Right cardiac atrium (tissue), 5 donors: Measurements from ENCODE around the gene HDGF. TPM values are rescaled to one million over a fixed set of nuclear protein-coding genes. Genes with fewer than 3 reads are reported as not detected.

Source experiments
- ATAC-seq, 2 donors: fragments of 200-7000 bp; cut with Tn5 transposase; one replicate each; pipeline versions ENCODE4 v1.8.0 to v1.9.1; 2020; ENCODE audit warnings: moderate library complexity in 2 of 2, mild to moderate bottlenecking in 1 of 2
- DNase-seq, 3 donors: peaks; one replicate each; pipeline ENCODE4 v3.0.0-alpha.2; 2020
- H3K27ac ChIP-seq: one replicate; pipeline ENCODE4 v1.5.1; 2013; ENCODE audit warnings: mild to moderate bottlenecking, low read length, control low read depth, moderate library complexity
- H3K27me3 ChIP-seq: one replicate; pipeline ENCODE4 v1.6.1; 2013; ENCODE audit not compliant: control insufficient read depth, insufficient read depth
- H3K4me1 ChIP-seq: one replicate; pipeline ENCODE4 v1.6.1; 2013; ENCODE audit warnings: low read length; ENCODE audit not compliant: control insufficient read depth, insufficient read depth
- H3K4me3 ChIP-seq: one replicate; pipeline ENCODE4 v1.5.1; 2013; ENCODE audit warnings: low read length, control low read depth
- H3K9me3 ChIP-seq: one replicate; pipeline ENCODE4 v1.6.1; 2013; ENCODE audit warnings: low read length; ENCODE audit not compliant: control insufficient read depth
- WGBS: extraction: QIAGEN DNeasy Blood & Tissue Kit; methylation state at CpG from one replicate; pipeline ENCODE4 v1.1.7; 2013; 5-methylcytosine and 5-hydroxymethylcytosine counted together
- intact Hi-C, 4 donors: fragments of 100-400 bp; cut with DNase I; formaldehyde crosslinking; loops; one replicate each; pipeline versions ENCODE4 v1.11.0 to v1.14.0; 2022 to 2023
- polyA plus RNA-seq: library from polyadenylated mRNA; stranded (reverse); fragments of 200-250 nt; gene quantifications from one replicate; pipeline ENCODE4 v1.2.3, GENCODE V29; 2013
- total RNA-seq, 4 donors: library from RNA; stranded (reverse); fragmentation: NEBNext Ultra II Directional; extraction: Animal tissue kit (Norgen Biotek cat#: 25700); gene quantifications; one replicate each; pipeline ENCODE4 v1.2.1, GENCODE V29; 2021
- donor health status: healthy with polysubstance abuse.
- donor health status: DM: no; HTN: yes; CAD: no.
- donor health status: DM: no; HTN: no; CAD: no.
- donor health status: DM: no; HTN: yes; CAD: no; lungs with severe emphysema.
- donor health status: DM: yes; HTN: yes; CAD: no.

Gene HDGF
- total and polyA plus RNA-seq, 5 donors: 124 to 171 (median 153) TPM

DNA sequence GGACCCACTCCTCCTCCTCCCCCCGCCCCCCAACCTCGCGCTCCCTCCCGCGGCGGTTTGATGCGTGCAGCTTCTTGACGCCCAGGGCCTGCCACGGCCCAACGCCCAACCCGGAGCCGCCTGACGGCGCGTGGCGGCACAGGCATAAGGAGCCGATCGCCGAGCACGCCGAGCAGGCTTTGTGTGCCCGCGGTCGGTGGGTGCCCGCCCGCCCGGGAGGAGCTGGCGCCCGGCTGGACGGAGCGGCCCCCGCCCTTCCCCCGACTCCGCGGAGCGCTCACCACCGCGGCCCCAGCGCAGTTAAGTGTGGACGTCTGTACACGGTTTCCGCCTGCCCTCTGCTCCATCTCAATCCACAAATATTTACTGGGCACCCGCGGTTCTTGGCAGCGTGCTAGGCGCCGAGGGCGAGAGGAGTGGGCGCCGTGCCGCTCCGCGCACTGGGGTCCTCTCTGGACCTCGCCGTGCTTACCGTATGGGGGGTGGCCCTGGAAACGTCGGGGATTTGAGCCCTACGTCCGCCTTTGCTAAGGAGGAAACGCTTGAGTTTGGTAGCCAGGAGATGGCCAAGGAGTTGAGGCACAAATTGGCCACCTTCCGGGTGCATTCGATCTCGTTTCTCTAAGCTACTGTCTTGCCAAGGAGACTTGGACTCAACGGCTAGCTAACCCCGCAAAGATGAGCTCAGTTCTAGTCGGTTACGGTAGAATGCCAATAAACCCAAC lies 444 bp upstream of the HDGF start:
- Histone ChIP-seq H3K4me3 (peak overlapping the region; percentile 89), H3K27me3 (no peaks in the 10 kb centered on the region), H3K27ac (peak overlapping the region; percentile 92), H3K9me3 (no peaks in the 10 kb centered on the region), H3K4me1 (peaks cover 22% of the 10 kb centered on the region)
- DNase-seq: peak; percentile 98 to 99 (median 99)
- peak; percentile 84 to 85 for ATAC-seq
- intact Hi-C loops: no loop called here
- WGBS: under 1% methylated on average over 68 of the region's 68 CpGs

DNA sequence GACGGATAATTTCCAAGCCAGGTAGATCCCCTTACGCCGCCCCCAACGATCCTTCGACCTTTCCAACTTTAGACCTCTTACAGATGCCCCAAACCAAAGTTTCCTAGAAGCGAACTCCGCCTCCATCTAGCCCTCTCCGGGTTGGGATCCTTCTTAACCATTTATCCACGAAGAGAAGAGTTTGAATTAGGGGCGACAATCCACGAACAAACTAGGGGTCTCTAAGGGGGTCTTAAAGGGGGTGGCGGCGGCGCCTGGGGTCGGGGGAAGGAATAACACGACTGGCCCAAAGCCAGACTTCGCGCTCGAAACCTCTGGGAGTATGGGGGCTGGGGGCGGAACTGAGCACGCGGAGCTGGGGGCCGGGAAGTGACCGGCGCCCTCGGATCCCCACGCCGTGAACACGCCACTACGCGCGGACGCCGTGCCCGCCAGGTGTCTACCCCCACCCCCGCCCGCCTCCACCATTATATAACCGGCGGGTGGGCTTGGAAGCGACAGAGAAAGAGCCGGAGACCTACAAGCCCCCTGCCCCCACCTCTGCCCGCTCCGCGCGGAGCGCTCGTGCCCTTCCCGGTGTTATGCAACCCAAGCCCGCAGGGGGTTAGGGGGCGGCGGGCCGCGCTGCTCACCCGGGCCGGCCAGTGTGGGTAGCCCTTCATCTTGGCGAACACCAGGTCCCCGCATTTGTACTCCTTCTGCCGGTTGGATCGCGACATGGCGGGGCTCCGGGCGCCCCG lies 594 bp downstream of the HDGF start:
- under 1% methylated on average over 64 of the region's 64 CpGs for WGBS
- Histone ChIP-seq H3K9me3 (no peaks in the 10 kb centered on the region), H3K4me3 (peak overlapping the region; percentile 89), H3K27me3 (no peaks in the 10 kb centered on the region), H3K27ac (peak overlapping the region; percentile 100), H3K4me1 (peaks cover 26% of the 10 kb centered on the region)
- intact Hi-C loops: no loop called here
- DNase-seq: peak; percentile 66 to 88 (median 88)
- peak in 1 of 2 donors; percentile 5 for ATAC-seq

DNA sequence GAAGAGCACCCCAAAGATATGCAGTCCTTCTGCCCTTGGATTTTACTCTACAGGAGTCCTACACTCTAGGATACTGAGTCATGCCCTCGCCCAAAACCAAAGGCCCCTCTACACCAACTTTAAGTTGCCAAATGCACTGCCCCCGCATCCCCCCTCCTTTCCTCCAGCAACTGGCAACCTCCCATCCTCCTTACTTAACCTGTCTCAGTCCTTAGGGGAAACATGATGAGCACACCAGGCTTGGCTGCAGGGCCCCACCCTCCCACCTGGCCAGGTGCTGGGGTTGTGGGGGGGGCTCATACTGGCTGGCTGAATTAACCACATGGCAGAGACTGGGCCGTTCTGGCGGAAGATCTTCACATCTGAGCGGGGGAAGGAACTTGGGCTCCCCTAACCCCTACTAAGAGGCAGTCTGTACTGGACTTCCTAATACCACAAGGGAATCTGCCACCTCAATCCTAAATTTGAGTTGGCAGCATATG lies 1.2 kb downstream of the HDGF start:
- WGBS: 3% methylated on average over 5 of the region's 5 CpGs
- no peaks in the 10 kb centered on the region for H3K27me3 ChIP-seq
- DNase-seq: peak in 1 of 3 donors; percentile 30
- peak overlapping the region; percentile 100 for H3K27ac ChIP-seq
- intact Hi-C loops: no loop called here
- H3K9me3 ChIP-seq: no peaks in the 10 kb centered on the region
- peaks cover 26% of the 10 kb centered on the region for H3K4me1 ChIP-seq
- ATAC-seq: no peak
- H3K4me3 ChIP-seq: peak overlapping the region; percentile 89

DNA sequence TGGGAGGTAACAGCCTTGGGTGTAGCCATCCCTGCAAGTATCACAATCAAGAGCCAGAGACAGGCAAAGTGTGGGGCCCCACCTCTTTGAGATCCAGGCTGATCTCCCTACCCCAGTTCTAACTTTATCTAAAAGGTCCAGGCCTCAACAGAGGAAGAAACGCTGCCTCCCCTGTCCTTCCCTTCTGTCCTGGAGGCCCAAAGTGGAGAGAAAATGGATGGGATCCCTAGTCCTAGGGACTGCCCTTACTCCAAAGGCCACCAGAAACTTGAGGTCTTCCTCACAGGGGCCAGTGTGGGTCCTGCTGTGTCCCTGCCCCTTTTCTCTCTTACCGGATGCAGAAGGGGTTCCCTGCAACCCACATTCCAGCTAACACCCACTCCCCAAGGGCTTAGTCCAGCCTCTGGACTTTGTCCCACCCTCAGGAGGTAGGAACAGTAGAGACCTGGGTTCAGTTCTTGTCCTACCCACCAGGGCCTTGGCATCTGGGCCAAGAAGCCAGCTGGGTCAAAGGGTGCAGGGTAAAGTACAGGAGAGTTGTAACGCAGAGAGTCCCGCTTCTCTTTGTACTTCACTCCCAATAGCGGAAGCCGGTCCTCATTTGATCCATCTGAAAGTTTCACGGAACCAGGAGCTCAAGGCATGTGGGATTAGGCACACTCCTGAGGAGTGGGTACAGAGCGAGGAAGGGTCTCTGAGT lies 1.9 kb downstream of the HDGF start:
- no peak for ATAC-seq
- Histone ChIP-seq H3K9me3 (no peaks in the 10 kb centered on the region), H3K27me3 (no peaks in the 10 kb centered on the region), H3K27ac (peak overlapping the region; percentile 100), H3K4me1 (peaks cover 26% of the 10 kb centered on the region), H3K4me3 (peak overlapping the region; percentile 89)
- peak in 1 of 3 donors; percentile 57 for DNase-seq
- WGBS: 29% methylated on average over 8 of the region's 8 CpGs
- intact Hi-C loops: no loop called here

DNA sequence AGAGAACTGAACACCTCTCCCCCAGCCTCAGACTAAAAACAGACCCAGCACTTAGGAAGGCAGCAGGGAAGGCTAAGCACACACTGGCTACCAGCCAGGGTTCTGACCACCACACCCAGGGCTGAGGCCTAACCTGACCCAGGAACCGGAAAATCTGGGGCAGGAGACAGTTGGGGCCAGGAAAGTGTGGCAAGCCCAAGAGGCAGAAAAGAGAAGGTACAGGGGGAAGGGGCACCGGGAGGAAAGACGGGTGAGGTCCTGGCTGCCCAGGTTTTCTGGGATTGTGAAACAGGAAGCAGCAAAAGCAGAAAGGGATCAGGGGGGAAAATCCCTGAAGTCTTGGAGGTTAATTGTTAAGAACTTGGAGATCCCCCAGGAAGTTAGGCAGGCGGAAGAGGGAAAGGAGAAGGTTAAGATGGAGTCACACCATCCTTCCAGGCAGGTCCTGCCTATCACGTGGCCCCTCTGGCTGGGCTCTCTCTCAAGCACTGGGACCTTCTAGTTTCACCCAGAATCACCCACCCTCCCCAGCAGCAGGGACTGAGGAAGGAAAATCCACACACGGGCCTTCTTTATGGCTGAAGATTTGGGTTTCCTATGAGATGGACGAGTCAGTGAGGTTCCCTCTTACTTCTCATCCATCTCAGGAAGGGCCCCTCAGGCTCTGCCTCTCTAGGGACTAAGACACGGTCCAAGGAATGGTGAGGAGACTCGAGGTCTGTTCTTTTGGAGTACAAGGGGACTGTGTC lies 2.6 kb downstream of the HDGF start:
- WGBS: 4% methylated on average over 9 of the region's 9 CpGs
- intact Hi-C loops: no loop called here
- peak; percentile 6 to 38 for ATAC-seq
- Histone ChIP-seq H3K27me3 (no peaks in the 10 kb centered on the region), H3K4me1 (peaks cover 26% of the 10 kb centered on the region), H3K27ac (peak overlapping the region; percentile 100), H3K9me3 (no peaks in the 10 kb centered on the region), H3K4me3 (peak overlapping the region; percentile 89)
- peak; percentile 78 to 87 (median 81) for DNase-seq

DNA sequence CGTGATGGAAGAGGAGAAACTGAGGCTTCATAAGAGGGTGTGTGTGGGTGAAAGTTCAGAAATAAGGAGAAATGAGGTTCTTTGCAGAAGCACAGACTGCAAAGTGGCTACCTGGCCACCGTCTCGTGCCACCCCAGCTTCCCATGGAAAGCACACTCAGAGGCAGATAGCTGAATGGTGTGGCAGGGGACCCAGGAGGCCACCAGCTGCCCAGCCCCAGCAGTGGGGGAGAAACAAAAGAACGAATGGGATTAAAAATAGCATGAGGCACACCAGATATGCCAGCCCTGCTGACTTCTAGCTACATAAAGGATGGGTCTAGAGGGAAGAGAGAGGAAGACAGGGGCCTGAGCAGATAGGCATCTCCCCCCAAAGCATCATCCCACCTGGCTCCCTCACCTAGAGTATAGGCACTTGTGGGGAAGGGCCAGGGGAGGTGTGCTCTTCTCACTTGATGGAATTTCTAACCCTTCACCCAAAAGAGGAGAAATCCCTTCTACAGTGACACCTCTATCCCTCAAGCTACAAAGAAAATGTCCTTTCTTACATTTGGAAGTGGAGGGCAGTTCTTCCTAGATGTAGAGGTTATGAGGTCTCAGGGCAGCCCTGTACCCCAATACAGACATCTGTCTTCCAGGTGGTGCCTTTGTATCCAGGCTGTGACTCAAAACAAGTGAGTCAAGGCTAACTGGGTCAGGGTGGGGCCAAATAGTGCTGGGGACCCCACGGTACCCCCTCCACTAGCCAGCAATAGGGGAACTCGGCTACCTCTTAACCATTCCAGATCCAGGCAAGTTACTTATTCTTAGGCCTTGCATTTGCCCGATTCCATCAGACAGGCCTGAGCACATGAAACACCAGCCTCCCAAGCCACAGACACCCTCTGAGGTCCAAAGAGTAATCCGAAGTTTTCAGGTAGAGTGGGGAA lies 3.5 kb downstream of the HDGF start:
- no peak for DNase-seq
- 7% methylated on average over 8 of the region's 8 CpGs for WGBS
- no peak for ATAC-seq
- H3K4me3 ChIP-seq: peak overlapping the region; percentile 89
- peaks cover 25% of the 10 kb centered on the region for H3K4me1 ChIP-seq
- H3K27ac ChIP-seq: peak overlapping the region; percentile 100
- intact Hi-C loops: no loop called here
- no peaks in the 10 kb centered on the region for H3K27me3 ChIP-seq
- no peaks in the 10 kb centered on the region for H3K9me3 ChIP-seq

DNA sequence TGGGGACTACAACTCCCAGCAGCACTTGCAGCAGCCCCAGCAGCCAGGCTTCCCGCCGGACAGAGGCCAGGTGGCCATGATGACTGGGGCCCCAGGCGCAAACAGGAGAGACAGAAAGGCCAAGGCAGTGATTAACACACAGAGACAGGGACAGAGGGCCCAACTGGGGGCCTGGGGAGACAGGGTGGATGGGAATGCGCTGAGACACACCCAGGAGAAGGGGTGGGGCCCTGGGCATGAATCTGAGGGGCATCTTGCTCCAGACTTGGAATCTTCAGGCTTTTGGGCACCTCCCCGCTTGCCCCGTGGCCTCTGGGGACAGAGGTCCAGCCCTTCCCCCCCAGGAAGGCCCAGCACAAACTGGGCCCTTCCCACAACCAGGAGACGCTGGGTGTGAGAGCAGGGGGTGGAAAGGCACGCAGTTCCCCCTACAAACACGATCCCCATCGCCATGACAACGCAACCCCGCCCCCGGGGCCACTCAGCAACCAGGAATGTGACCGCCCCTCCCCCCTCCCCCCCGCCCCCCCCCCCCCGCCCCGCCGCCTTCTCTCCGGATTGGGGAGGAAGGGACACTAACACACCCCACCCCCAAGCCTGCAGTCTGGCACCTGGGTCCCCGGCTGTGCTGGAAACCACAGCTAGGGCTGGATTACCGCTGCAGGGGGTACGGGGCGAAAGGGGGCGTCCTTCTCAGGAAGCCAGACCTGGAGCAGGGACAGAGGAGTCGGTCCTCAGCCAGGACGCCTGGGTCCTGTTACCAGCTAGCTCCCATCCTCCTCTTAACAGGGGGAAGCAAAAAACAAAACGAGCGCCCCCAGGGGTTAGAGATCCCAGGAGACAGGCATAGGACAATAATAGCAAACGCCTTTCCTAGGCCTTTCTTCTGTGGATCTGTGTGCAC lies 4.5 kb downstream of the HDGF start:
- intact Hi-C loops: no loop called here
- peaks cover 23% of the 10 kb centered on the region for H3K4me1 ChIP-seq
- H3K27ac ChIP-seq: peak overlapping the region; percentile 100
- peak overlapping the region; percentile 89 for H3K4me3 ChIP-seq
- H3K27me3 ChIP-seq: no peaks in the 10 kb centered on the region
- DNase-seq: peak; percentile 98
- ATAC-seq: peak; percentile 70 to 72
- H3K9me3 ChIP-seq: no peaks in the 10 kb centered on the region
- 2% methylated on average over 24 of the region's 29 CpGs for WGBS

DNA sequence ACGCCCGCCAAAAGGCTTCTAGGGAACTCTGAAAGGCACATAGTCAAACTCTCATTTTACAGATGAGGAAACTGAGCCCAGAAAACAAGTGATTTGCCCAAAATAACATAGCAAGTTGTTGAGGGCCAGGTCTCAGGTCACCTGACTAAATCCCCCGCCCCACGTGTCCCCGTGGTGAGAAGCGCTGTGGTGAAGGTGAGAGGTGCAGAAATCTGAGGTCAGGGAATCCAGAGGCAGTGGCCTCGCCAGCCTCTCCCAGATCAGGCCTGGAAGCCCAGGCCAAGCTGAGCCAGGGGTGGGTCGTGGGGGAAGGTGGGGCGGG lies 5.1 kb downstream of the HDGF start:
- 52% methylated on average over 9 of the region's 9 CpGs for WGBS
- Histone ChIP-seq H3K4me1 (peaks cover 23% of the 10 kb centered on the region), H3K4me3 (peak overlapping the region; percentile 37), H3K27me3 (no peaks in the 10 kb centered on the region), H3K9me3 (no peaks in the 10 kb centered on the region), H3K27ac (peak overlapping the region; percentile 85)
- ATAC-seq (no peak), DNase-seq (no peak)
- intact Hi-C loops: no loop called here

DNA sequence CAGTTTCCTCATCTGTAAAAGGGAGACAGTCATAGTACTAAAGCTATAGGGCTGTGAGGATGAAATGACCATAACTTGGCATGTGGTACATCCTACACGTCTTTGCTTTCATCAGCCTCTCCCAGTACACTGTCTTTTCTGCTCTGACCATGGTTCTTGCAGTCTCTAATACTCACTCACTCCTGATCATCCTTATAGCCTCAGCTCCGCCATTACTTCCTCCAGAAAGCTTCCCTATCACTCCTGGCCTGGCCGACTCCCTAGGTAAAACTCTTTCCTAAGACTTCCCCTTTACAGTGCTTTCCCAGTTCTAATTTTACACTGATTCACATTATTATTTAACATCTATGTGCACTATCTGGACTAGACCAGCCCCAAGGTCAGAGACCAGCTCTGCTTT lies 5.6 kb downstream of the HDGF start:
- DNase-seq (no peak), ATAC-seq (no peak)
- H3K27me3 ChIP-seq: no peaks in the 10 kb centered on the region
- H3K27ac ChIP-seq: peak overlapping the region; percentile 85
- 59% methylated on average over 3 of the region's 3 CpGs for WGBS
- H3K9me3 ChIP-seq: no peaks in the 10 kb centered on the region
- peaks cover 23% of the 10 kb centered on the region for H3K4me1 ChIP-seq
- intact Hi-C loops: no loop called here
- H3K4me3 ChIP-seq: no peak overlapping the region
